Activated gamma-delta T cell treated with Interleukin-2 at 50 U/mL for 16 hours (primary cell): ENCODE data around the gene SRP54.
"Not testable (repeated sequence)": the region's sequence is repeated elsewhere in the genome, so short reads cannot be mapped to it uniquely, and the experiment has no call there.

Experiments
- DNase-seq: peaks from one replicate; pipeline ENCODE4 v3.0.0-alpha.2; 2020

SRP54 gene

DNA sequence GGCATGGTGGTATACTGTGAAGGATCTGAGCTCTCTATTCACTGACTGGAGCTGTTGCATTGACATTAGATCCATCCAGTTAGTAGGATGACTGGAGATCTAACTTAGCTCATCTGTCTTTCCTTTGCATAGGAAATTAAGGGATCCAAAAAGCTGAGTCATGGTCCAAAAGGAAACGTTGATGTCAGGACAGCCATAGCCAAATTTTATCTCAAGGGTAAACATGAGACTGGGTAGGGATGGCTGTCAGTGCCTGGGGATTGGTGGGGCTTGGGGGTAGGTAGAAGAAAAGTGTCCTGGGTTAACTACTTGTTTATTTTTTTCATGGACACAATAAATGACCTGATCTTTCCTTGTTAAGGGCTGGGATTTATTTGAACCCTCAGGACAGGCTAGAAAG is 67.9 kb downstream of the SRP54 start:
- no peak for DNase-seq

DNA sequence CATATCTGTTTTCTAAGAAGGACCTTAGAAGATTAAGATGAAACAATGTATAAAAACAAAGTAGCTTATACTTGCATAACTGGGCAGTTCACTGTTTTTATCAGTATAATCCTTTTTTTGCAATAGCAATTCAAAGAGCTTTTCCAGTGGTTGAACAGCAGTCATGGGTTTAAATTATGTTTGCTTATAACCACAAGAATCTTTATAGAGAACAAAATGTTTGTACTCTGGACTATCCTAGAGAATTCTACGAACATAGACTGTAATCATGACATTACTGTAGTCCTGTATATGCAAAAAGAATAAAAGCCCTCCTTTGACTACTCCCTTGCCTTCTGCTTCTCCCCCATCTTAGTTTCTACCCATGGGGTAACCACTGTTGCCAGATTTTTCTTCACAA is 69.0 kb downstream of the SRP54 start:
- no peak for DNase-seq

DNA sequence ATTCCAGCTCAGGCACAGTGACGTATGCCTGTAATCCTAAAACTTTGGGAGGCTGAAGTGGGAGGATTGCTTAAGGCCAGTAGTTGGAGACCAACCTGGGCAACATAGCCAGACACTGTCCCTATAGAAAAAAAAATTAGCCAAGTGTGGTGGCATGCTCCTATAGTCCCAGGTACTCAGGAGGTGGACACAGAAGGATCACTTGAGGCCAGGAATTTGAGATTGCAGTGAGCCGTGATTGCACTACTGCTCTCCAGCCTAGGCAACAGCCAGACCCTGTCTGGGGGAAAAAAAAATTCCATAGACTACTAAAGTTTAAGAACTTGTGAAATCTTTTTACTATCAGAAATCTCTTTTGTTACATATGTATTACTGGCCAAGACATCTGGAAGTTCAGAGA is 69.8 kb downstream of the SRP54 start:
- no peak for DNase-seq

DNA sequence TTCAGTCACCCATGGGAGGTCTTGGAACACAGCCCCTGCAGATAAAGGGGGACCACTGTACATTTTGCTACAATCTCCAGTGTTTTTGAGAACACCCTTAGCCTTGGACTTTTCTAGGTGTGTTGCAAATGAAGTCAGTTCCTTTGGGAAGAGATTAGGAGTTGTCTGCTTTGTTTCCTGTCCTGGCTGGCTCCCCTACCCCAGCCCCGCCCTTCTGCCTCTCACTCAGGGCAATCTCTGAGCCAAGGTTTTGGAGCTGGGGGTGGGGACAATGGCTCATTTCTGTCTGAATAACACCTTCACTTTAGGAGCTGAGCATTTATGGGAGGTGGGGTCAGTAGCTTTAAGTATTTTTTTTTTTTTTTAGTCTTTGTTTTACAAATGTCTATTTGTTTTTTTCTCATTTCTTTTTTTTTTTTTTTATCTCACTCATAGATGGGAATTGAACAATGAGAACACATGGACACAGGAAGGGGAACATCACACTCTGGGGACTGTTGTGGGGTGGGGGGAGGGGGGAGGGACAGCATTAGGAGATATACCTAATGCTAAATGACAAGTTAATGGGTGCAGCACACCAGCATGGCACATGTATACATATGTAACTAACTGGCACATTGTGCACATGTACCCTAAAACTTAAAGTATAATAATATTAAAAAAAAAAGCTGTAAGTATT is 78.5 kb downstream of the SRP54 start:
- not testable (repeated sequence) for DNase-seq

DNA sequence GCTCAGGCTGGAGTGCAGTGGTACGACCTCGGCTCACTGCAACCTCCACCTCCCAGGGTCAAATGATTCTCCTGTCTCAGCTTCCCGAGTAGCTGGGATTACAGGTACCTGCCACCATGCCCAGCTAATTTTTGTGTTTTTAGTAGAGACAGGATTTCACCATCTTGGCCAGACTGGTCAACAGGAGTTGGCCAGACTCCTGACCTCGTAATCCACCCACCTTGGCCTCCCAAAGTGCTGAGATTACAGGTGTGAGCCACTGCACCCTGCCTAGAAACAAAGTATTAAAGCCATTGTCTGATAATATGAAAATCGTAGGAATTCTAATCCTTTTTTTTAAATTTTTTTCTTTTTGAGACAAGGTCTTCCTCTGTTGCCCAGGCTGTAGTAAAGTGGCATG is 82.9 kb downstream of the SRP54 start:
- DNase-seq = not testable (repeated sequence)

DNA sequence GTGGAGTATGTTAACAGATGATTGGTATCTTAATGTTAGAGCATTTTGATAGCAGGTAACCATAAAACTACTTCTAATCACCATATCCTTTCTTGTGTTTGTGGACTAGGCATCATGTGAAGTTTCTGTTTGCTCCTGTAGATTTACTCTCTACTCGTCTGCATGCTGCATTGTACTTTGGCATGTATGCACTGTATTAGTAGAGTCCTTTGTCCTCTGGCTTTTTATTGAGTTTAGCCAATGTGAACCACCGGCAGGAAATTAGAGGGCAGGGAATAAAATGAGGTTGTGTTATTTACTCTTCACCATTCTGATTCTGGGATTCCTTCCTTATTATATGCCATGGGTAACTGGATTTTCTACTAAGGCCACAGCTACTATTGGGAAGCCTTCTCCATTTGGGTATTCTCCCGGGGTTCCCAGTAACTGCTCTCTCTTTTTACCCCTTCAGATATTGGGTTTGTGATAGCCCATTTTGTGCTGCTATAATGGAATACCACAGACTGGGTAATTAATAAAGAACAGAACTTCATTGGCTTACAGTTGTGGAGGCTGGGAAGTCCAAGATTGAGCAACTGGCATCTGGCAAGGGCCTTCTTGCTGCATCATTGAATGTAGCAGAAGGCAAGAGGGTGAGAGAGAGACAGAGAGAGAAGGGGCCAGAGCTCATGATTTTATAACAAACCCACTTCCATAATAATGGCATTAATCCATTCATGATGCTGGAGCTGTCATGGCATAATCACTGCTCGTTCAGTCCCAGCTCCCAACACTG is 85.6 kb downstream of the SRP54 start:
- DNase-seq = no peak

DNA sequence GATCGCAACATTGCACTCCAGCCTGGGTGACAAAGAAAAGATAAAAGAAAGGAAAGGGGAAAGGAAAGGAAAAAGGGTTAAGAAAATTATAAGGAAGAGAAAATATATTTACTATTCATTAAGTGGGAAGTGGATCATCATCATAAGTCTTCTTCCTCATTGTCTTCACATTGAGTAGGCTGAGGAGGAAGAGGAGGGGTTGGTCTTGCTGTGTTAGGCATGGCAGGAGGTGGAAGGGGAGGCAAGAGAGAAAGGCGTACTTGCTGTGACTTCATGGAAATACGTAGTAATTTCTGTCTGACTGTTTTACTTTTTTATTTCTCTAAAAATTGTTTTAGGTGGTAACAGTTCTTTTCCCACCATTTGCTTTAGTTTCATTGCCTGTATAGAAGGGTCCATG is 89.4 kb downstream of the SRP54 start:
- no peak for DNase-seq

DNA sequence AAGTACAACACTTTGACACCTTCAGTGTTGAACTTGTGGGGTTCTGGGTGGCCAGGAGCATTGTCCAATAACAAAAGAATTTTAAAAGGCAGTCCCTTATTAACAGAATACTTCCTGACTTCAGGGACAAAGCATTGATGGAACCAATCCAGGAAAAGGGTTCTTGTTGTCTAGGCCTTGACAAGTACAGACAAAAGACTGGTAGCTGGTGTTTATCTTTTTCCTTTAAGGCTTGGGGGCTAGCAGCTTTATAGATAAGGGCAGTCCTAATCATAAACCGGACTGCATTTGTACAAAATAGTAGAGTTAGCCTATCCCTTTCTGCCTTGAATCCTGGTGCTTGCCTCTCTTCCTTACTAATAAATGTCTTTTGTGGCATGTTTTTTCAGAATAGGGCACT is 90.7 kb downstream of the SRP54 start:
- no peak for DNase-seq

DNA sequence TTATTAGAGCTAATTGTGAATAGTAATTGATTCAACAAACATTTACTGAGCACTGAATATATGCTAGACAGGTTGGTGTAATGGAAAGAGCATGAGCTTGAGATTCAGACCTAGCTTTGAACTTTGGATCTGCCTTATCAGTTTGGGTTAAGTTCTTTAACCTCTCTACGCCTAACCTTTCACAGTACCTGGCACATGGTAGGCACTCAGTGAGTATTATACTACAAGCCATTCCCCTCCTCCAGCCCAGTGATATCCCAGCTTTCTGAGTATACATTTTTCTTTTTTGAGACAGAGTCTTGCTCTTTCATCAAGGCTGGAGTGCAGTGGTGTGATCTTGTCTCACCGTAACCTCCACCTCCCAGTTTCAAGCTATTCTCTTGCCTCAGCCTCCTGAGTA is 95.3 kb downstream of the SRP54 start:
- DNase-seq = no peak
